Activated CD4-positive, alpha-beta T cell treated with anti-CD3 and anti-CD28 coated beads, Interleukin-2, amount 50 U/mL, for 4 hours (primary cell): Measurements from ENCODE around the gene TRIM2.
"Not testable (repeated sequence)": the region's sequence is repeated elsewhere in the genome, so short reads cannot be mapped to it uniquely, and the experiment has no call there.

Experiments
- DNase-seq, 2 experiments: peaks; one replicate each; pipeline ENCODE4 v3.0.0-alpha.2; 2020

Gene TRIM2

GRCh38 chr4:153191795-153192363 lies 12.4 kb upstream of the TRIM2 start:
- DNase-seq: no peak

- no peak for DNase-seq
These were observed 6.9 kb upstream of the TRIM2 start for GRCh38 chr4:153197301-153197700.

GRCh38 chr4:153198719-153199118 lies 5.5 kb upstream of the TRIM2 start:
- DNase-seq: no peak

- not testable (repeated sequence) for DNase-seq
These were observed 497 bp upstream of the TRIM2 start for GRCh38 chr4:153203746-153204145.

GRCh38 chr4:153204728-153205648 lies 745 bp downstream of the TRIM2 start:
- DNase-seq: peak; percentile 5 to 12

GRCh38 chr4:153205757-153206156 lies 1.5 kb downstream of the TRIM2 start:
- peak; percentile 14 to 29 for DNase-seq

GRCh38 chr4:153206534-153206933 lies 2.3 kb downstream of the TRIM2 start:
- DNase-seq: no peak

GRCh38 chr4:153207027-153207426 lies 2.8 kb downstream of the TRIM2 start:
- DNase-seq: no peak

- DNase-seq: no peak
These were observed 3.3 kb downstream of the TRIM2 start for GRCh38 chr4:153207567-153207966.

- no peak for DNase-seq
These were observed 5.2 kb downstream of the TRIM2 start for GRCh38 chr4:153209410-153209809.

GRCh38 chr4:153210727-153211126 lies 6.5 kb downstream of the TRIM2 start:
- no peak for DNase-seq

GRCh38 chr4:153211986-153212728 lies 7.9 kb downstream of the TRIM2 start:
- DNase-seq: no peak

GRCh38 chr4:153212736-153213135 lies 8.5 kb downstream of the TRIM2 start:
- DNase-seq: no peak

- DNase-seq: no peak
These were observed 11.7 kb downstream of the TRIM2 start for GRCh38 chr4:153215921-153216320.

GRCh38 chr4:153216546-153216945 lies 12.3 kb downstream of the TRIM2 start:
- no peak for DNase-seq

- DNase-seq: no peak
These were observed 13.2 kb downstream of the TRIM2 start for GRCh38 chr4:153217440-153217839.

GRCh38 chr4:153218961-153219360 lies 14.7 kb downstream of the TRIM2 start:
- no peak for DNase-seq

- DNase-seq: no peak
These were observed 16.6 kb downstream of the TRIM2 start for GRCh38 chr4:153220682-153221395.

- DNase-seq: peak; percentile 11 to 16
These were observed 17.8 kb downstream of the TRIM2 start for GRCh38 chr4:153221783-153222706.

- DNase-seq: peak; percentile 9 to 23
These were observed 18.6 kb downstream of the TRIM2 start for GRCh38 chr4:153222707-153223426.

- DNase-seq: no peak
These were observed 19.2 kb downstream of the TRIM2 start for GRCh38 chr4:153223427-153223801.
